HG03039 (cell line): Measurements from ENCODE around the gene KRTAP5-8.
"Not testable (repeated sequence)": the region's sequence is repeated elsewhere in the genome, so short reads cannot be mapped to it uniquely, and the experiment has no call there.

Experiments used
- ATAC-seq: cut with Tn5 transposase; IDR thresholded peaks from one replicate; pipeline ENCODE4 v1.9.1; 2021; ENCODE audit warnings: mild to moderate bottlenecking, moderate library complexity; ENCODE audit not compliant: unreplicated experiment

The KRTAP5-8 gene, protein sequence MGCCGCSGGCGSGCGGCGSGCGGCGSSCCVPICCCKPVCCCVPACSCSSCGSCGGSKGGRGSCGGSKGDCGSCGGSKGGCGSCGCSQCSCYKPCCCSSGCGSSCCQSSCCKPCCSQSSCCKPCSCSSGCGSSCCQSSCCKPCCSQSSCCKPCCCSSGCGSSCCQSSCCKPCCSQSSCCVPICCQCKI

GRCh38 chr11:71537977-71538665, at the start of gene KRTAP5-8:
KRTAP5-8 (plus strand) TSS chr11:71538025; CDS start chr11:71538056, 31 bp downstream.
- ATAC-seq, result not testable (repeated sequence)

DNA sequence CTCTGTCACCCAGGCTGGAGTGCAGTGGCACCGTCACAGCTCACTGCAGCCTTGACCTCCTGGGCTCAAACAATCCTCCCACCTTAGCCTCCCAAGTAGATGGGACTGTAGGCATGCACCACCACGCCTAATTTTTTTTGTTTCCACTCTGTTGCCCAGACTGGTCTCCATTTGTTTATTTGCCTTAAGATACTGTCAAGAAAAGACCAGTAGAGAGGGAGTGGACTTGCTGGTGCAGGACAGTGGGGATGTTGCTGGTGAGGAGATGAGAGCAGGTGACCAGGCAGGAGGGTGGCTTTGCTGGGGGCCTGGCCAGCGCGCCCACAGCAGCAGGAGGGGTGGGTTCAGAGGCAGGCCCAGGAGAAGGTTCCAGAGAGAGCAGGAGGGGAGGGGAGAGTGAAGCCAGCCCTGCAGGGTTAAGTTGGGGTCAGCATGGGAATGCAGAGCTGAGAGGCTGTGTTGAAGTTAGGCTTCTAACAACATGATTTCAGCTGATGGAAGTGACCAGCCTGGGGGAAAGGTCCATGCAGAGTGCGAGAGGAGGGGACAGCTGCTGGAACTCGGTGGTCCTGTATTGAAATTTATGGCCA, 49.0 kb upstream of the KRTAP5-8 start:
- ATAC-seq, result no peak

- no peak for ATAC-seq
These were observed 48.3 kb upstream of the KRTAP5-8 start for GRCh38 chr11:71489311-71490043.

- ATAC-seq, result no peak
These were observed 47.6 kb upstream of the KRTAP5-8 start for GRCh38 chr11:71490044-71490730.

GRCh38 chr11:71490731-71491390, 47.0 kb upstream of the KRTAP5-8 start:
- no peak for ATAC-seq

DNA sequence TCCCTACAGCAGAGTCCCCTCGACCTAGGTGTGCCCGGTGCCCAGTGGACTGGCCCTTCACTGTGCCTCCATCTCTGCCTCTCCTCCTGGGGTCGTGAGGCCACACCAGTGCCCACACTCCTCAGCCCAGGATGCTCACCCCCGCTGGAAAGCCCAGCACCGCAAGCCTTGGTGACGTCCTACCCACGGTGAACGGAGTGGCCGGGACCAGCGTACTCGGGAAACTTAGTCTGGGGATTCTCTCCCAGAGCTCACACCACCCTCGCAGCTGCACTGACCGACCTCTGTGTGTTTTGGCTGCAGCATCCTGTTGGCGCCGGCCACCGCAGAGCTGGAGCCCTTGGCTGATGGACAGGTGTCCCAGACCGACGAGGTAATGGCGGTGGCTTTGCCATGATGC, 46.3 kb upstream of the KRTAP5-8 start:
- ATAC-seq, result no peak

DNA sequence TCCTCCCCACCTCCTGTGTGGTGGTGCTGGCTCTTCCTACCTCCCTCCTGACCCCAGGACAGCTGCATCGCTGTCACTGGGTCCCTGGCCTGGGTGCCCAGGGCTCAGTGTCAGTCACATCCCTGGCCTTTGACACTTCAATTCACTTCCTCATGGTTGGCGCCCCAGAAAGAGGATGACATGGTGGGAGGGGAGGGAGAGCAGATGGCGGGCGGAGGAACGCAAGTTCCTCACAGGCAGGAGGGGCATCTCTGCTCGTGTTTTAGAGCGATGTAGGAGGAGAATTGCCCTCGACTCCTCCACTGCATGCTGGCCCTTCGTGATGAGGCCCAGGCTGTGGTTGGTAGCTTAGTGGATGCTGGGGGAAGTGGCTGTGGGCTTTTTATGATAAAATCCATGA, 45.9 kb upstream of the KRTAP5-8 start:
- ATAC-seq, result no peak

DNA sequence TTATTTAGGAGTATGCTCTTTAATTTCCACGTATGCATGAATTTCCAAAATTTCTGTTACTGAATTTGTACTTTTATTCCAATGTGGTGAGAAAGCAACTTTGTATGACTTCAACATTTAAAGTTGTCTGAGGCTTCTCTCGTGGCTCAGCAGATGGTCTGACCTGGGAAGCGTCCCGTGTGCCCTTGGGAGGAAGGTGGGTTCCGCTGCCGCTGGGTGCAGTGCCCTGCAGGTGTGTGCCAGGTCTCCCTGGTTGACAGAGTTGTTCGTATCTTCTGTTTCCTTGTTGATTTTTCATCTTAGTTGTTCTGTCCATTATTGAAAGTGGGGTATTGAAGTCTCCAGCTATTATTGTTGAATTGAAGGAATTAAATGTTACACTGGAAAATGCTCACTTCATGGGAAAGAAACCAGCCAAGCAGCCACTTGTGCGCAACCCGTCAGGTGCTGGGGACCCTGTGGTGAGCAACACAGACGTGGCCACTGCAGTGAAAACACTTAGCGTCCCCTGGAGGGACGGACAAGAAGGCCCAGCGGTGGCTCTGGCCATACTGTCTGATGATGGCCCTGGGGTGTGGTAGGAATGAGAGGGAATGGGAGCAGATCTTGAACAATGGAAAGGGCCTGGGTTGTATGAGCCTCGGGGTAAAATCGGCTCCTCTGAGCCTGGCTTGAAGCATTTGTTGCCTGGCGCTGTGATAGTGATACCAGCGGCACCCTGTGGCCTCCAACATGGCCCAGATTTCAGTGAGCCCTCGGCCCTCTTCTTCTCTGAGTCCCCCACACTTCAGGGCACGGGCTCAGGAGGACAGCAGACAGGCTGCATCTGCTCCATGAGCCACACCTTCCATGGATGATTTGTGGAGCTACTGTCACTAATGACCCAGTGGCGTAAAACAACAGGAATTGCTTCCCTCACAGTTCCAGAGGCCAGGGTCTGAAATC, 42.3 kb upstream of the KRTAP5-8 start:
- ATAC-seq, result no peak

DNA sequence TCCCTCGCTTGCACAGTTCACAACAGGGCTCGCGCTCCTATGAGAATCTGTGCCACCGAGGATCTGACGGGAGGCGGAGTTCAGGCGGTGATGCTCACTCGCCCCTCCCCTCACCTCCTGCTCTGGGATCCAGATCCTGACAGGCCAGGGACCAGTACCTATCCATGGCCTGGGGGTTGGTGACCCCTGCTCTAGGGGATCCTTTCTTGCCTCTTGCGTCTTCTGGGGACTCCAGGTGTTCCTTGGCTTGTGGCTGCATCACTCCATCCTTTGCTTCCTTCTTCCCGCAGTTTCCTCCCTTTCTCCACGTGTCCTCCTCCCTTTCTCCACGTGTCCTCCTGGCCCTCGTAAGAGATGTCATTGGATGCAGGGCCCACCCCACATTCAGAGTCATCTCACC, 41.4 kb upstream of the KRTAP5-8 start:
- no peak for ATAC-seq

- no peak for ATAC-seq
These were observed 39.7 kb upstream of the KRTAP5-8 start for GRCh38 chr11:71498091-71498490.

DNA sequence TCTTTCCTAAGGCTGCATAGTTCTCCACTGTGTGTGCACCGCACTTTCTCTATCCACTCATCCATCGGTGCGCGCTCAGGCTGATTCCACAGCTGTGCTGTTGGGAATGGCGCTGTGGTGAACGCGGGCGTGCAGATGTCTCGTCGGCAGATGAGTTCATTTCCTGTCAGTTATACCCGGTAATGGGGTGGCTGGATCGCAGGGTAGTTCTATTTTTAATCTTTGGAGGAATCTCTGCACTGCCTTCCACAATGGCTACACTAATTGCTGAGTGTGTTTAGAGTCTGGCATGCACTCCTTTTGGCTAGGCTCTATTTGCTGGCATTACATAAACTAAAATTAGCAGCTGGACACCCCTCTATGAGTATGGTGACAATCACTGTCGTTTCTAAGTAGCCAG, 38.7 kb upstream of the KRTAP5-8 start:
- no peak for ATAC-seq

GRCh38 chr11:71499546-71499945, 38.3 kb upstream of the KRTAP5-8 start:
- ATAC-seq, result no peak

DNA sequence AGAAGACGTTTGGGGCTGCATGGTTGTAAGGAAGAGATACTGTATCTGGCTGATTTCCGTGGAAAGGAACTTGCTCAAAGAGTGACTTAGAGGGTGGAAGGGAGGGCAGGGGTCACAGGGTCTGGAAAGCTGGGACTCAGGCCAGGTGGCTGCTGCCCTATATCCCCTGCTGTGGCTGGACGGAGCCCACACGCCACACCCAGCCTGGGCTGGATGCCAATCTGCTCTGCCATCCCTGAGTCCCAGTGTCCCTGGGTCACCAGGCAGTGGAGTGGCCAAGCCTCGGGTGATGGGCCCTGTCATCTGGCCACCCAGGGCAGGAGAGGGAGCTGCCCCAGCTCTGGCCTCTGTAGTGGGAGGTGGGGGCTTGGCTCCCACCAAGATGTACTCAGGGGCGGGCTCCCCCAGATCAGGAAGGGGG, 37.2 kb upstream of the KRTAP5-8 start:
- no peak for ATAC-seq

GRCh38 chr11:71501071-71501985, 36.5 kb upstream of the KRTAP5-8 start:
- no peak for ATAC-seq

GRCh38 chr11:71502026-71502425, 35.8 kb upstream of the KRTAP5-8 start:
- ATAC-seq, result no peak

DNA sequence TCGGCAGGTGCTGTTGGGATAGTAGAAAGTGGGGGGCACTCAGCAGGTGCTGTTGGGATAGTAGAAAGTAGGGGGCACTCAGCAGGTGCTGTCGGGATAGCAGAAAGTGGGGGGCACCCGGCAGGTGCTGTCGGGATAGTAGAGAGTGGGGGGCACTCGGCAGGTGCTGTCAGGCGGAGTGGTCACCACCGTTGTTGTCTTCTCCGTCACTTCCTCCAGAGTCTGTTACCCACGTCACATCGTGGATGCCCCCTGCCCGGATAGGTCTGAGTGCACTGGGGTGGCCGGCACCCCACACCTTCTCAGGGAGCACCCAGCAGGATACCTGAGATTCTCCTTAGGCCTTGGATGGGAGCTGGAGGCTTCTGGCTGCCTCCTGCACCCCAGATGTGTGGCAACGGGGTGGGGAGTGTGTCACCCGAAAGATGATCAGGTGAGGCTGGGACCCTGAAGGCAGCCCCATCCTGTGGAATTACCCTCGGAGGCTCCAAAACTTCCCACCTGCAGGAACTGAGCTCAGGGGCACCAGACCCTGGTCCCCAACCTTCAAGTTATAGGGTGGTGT, 34.9 kb upstream of the KRTAP5-8 start:
- ATAC-seq, result no peak

- no peak for ATAC-seq
These were observed 33.3 kb upstream of the KRTAP5-8 start for GRCh38 chr11:71504531-71504930.

GRCh38 chr11:71505001-71505400, 32.8 kb upstream of the KRTAP5-8 start:
- no peak for ATAC-seq
